ENCODE data around the gene TBXAS1. TPM values are rescaled to one million over a fixed set of nuclear protein-coding genes. Genes with fewer than 3 reads are reported as not detected.

The TBXAS1 gene
- total RNA-seq, 2 donors from 2014 or later = 19.3 to 44.1 TPM

- TF ChIP-seq POLR2A (IDR thresholded peaks at IDR 0.05) (no peak), POLR2AphosphoS5 (IDR thresholded peaks at IDR 0.05) (no peak), CTCF (IDR thresholded peaks at IDR 0.05) (no peak)
- Histone ChIP-seq H3K27ac (no peak overlapping the region), H3K36me3 (no peaks in the 10 kb centered on the region), H3K4me1 (replicated peaks) (no peaks in the 10 kb centered on the region), H3K27me3 (replicated peaks; ENCODE audit: insufficient read depth) (no peaks in the 10 kb centered on the region), H3K4me3 (no peak overlapping the region), H3K9me3 (no peaks in the 10 kb centered on the region)
- WGBS = 90% methylated on average over 4 of the region's 4 CpGs
- no peak for DNase-seq (ENCODE audit: low spot score)
- intact Hi-C loops (cut with DNase I) = no loop called here
Observed at GRCh38 chr7:140048138-140048537, 219.1 kb downstream of the TBXAS1 start.

GRCh38 chr7:140048989-140049338 is 219.9 kb downstream of the TBXAS1 start:
- Histone ChIP-seq H3K4me1 (replicated peaks) (no peaks in the 10 kb centered on the region), H3K36me3 (no peaks in the 10 kb centered on the region), H3K27ac (no peak overlapping the region), H3K27me3 (replicated peaks; ENCODE audit: insufficient read depth) (no peaks in the 10 kb centered on the region), H3K9me3 (no peaks in the 10 kb centered on the region), H3K4me3 (no peak overlapping the region)
- no peak for DNase-seq (ENCODE audit: low spot score)
- WGBS = 54% methylated on average over 1 of the region's 1 CpG
- TF ChIP-seq POLR2AphosphoS5 (IDR thresholded peaks at IDR 0.05) (no peak), POLR2A (IDR thresholded peaks at IDR 0.05) (no peak), CTCF (IDR thresholded peaks at IDR 0.05) (no peak)
- intact Hi-C loops (cut with DNase I) = no loop called here

GRCh38 chr7:140049339-140050024 is 220.4 kb downstream of the TBXAS1 start:
- intact Hi-C loops (cut with DNase I) = no loop called here
- no peak for DNase-seq (ENCODE audit: low spot score)
- no peak overlapping the region for H3K27ac ChIP-seq
- no peaks in the 10 kb centered on the region for H3K9me3 ChIP-seq
- no peaks in the 10 kb centered on the region for H3K36me3 ChIP-seq
- TF ChIP-seq CTCF (IDR thresholded peaks at IDR 0.05) (no peak), POLR2AphosphoS5 (IDR thresholded peaks at IDR 0.05) (no peak), POLR2A (IDR thresholded peaks at IDR 0.05) (no peak)
- no peak overlapping the region for H3K4me3 ChIP-seq
- H3K27me3 ChIP-seq (replicated peaks; ENCODE audit: insufficient read depth) = no peaks in the 10 kb centered on the region
- no peaks in the 10 kb centered on the region for H3K4me1 ChIP-seq (replicated peaks)
- WGBS = 81% methylated on average over 5 of the region's 5 CpGs

- no peaks in the 10 kb centered on the region for H3K36me3 ChIP-seq
- H3K27me3 ChIP-seq (replicated peaks; ENCODE audit: insufficient read depth) = no peaks in the 10 kb centered on the region
- DNase-seq (ENCODE audit: low spot score) = no peak
- no peaks in the 10 kb centered on the region for H3K4me1 ChIP-seq (replicated peaks)
- no peaks in the 10 kb centered on the region for H3K9me3 ChIP-seq
- H3K27ac ChIP-seq = no peak overlapping the region
- 92% methylated on average over 3 of the region's 3 CpGs for WGBS
- intact Hi-C loops (cut with DNase I) = no loop called here
- TF ChIP-seq POLR2AphosphoS5 (IDR thresholded peaks at IDR 0.05) (no peak), CTCF (IDR thresholded peaks at IDR 0.05) (no peak), POLR2A (IDR thresholded peaks at IDR 0.05) (no peak)
- H3K4me3 ChIP-seq = no peak overlapping the region
Observed at GRCh38 chr7:140050100-140050499, 221.0 kb downstream of the TBXAS1 start.

- Histone ChIP-seq H3K27me3 (replicated peaks; ENCODE audit: insufficient read depth) (no peaks in the 10 kb centered on the region), H3K4me3 (no peak overlapping the region), H3K4me1 (replicated peaks) (no peaks in the 10 kb centered on the region), H3K27ac (no peak overlapping the region), H3K9me3 (no peaks in the 10 kb centered on the region), H3K36me3 (no peaks in the 10 kb centered on the region)
- intact Hi-C loops (cut with DNase I) = no loop called here
- no peak for TF ChIP-seq POLR2AphosphoS5 (IDR thresholded peaks at IDR 0.05)
- TF ChIP-seq POLR2A (IDR thresholded peaks at IDR 0.05) = no peak
- TF ChIP-seq CTCF (IDR thresholded peaks at IDR 0.05) = no peak
- DNase-seq (ENCODE audit: low spot score) = no peak
Observed at GRCh38 chr7:140051820-140052219, 222.8 kb downstream of the TBXAS1 start.
